GM12864 (cell line): Measurements from ENCODE around the gene LMX1A.

Experiments
- DNase-seq: peaks from one replicate; pipeline ENCODE4 v3.0.0-alpha.2; 2011; ENCODE audit warnings: low read depth
- H3K4me3 ChIP-seq: 2 replicates; pipeline ENCODE4 v1.5.1; 2011; ENCODE audit warnings: mild to moderate bottlenecking, low read depth, low read length, control low read depth
- TF ChIP-seq, protein P1 (sequence below): IDR thresholded peaks from 2 replicates; pipeline ENCODE4 v1.5.1; 2011; ENCODE audit warnings: low read depth, mild to moderate bottlenecking, moderate library complexity, low read length, control low read depth, inconsistent platforms; ENCODE audit errors: missing control alignments

Gene LMX1A

DNA sequence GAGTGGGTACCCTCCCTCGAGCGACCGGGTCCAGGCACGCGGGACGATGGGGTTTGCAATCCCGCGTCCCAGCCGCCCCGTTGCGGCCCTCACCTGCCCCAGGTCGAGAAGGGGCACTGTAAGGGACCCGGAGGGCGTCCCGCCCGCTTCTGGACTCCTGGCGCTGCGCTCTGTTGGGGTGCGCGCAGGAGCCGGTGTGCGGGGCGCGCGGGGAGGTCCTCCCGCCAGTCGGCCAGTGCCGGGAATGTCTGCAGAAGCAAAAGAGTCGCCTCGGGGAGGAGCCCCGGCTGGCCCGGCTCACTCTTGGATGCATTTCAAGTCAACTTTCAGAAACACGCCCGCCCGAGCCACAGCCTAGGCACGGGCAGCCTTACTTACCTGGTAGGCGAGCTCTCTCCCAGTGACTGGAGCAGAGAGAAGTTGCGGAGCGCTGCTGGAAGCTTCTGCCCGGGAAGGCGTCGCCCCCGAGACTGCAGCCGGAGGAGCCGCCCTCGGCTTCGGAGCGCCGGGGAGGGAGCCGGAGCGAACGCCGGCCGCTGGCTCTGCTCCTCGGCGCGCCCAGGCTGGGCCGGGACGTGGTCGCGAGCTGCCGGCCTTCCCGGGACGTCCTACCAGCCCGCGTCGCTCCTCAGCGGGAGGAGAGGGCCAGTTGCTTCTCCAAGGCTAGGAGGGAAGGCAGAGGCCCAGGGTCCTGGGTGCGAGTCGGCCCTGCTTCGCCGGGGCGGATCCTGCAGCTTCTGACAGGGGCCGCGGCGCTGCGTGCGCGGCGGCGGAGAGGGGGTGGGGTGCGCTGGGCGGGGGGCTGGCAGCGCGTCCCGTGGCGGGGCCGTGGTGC is at the start of gene LMX1A:
Gene LMX1A (minus strand): TSS at position 739 of the 835 bp plus-strand sequence. CDS start 1,156 bp downstream, outside the sequence.
- TF ChIP-seq, protein P1, sequence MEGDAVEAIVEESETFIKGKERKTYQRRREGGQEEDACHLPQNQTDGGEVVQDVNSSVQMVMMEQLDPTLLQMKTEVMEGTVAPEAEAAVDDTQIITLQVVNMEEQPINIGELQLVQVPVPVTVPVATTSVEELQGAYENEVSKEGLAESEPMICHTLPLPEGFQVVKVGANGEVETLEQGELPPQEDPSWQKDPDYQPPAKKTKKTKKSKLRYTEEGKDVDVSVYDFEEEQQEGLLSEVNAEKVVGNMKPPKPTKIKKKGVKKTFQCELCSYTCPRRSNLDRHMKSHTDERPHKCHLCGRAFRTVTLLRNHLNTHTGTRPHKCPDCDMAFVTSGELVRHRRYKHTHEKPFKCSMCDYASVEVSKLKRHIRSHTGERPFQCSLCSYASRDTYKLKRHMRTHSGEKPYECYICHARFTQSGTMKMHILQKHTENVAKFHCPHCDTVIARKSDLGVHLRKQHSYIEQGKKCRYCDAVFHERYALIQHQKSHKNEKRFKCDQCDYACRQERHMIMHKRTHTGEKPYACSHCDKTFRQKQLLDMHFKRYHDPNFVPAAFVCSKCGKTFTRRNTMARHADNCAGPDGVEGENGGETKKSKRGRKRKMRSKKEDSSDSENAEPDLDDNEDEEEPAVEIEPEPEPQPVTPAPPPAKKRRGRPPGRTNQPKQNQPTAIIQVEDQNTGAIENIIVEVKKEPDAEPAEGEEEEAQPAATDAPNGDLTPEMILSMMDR = no peak
- no peak within 1 kb of the TSS for H3K4me3 ChIP-seq
- no peak for DNase-seq

DNA sequence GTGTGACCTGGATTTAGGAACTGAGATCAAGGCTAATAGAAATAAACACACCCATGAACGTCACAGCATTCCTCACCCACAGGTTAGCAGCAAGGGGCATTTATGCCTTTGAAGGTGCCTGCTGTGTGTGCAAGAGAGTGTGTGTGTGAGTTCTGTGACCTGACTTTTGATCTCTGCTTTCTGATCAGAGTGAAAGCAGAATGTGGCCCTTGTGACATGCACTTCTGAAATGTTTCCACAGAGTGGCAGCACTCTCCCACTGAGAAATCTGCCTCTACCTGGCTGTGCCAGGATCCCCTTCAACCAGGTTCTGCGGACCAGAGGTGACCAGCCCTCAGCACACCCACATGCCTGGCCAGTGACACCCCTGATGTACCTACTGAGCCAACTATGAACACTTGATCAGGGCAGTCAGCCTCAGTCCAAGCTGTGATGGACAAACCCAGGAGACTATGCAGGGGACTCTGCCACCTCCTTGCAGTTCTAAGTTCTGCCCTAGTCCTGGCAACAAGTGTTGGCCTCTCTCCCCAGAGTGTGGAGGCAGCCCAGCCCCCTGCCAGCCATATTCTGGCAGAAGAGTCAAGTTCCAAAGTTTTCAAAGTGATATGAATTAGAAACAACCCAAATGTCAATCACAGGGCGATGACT is 47.4 kb upstream of the LMX1A start:
- no peak for DNase-seq
- no peak overlapping the region for H3K4me3 ChIP-seq
- TF ChIP-seq, protein P1 = peak; percentile 81

DNA sequence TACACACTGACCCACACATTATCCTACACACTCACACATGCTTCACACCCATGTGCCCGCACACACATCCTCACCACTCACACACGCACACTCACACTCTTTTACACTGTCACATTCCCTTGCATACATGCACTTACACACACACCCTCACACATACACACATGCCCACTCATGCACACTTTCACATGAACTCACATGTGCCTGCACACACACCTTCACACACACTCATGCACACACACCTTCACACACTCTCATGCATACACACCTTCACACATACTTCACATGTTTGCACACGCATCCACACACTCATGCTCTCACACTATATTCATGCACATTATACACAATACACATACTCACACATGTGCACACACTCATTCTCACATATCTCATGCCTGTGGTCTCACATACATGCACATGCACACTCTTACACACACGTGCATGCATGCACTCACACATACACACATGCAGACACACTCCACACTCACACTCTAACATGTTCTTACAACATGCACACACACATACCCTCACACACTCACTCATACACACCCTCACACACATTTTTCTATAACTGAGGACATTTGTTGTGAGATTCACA is 46.1 kb upstream of the LMX1A start:
- DNase-seq = no peak
- TF ChIP-seq, protein P1 = no peak
- no peak overlapping the region for H3K4me3 ChIP-seq

DNA sequence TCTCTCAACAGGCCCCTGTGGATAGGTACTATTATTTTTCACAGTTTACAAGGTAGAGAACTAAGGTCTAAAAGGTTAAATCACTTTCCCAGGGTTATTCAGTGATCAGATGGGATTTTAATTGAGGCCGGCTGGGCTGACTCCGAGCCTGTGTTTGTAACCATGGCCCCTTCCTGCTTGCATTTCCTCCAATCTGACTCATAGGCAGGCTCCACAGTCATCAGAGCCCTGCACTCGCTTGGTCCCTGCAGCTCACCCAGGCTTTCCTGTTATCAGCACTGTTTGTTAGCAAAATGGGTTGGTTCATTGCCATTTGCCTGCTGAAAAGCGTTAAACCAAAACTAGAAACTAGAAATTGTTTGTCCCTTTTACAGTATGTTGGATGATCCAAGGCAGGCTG is 41.4 kb upstream of the LMX1A start:
- TF ChIP-seq, protein P1 = no peak
- DNase-seq = no peak
- H3K4me3 ChIP-seq = no peak overlapping the region

DNA sequence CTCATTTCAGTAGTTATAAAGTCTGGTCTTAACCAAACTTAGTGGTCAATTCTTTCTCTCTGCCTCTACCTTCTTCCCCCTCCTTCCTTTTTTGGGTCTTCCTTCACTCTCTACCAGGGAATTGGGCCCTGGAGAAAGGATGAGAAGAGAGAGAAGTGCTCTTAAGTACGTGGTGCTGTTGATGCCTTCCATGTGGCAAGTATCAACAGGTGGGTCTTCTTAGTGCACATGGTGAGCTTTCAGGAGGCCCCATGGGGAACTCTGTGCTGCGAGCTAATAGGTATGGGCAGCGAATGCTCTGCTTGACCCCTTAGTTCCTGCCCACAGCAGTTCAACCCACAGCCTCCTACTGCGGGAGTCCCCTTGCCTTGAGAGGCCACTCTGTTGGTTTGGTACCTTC is 39.4 kb upstream of the LMX1A start:
- H3K4me3 ChIP-seq = no peak overlapping the region
- TF ChIP-seq, protein P1 = no peak
- no peak for DNase-seq

DNA sequence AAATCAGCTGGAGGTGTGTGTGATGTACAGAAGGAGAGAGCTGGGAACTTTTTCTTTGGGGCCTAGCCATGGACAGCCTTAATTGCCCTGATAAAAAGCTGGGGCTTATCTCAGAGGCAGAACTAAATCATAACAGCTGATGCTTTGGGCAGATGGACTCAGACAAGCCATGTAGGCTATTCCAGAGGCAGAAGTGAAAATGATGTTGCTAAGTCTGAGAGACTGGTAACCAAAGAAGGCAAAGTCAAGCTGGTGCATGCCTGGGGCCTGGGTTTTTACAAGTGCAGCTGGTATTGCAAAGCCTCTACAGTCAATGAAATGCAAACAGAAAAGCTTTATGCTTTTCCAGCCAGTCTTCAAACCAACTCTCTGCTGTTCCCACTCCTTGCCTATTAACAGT is 39.0 kb upstream of the LMX1A start:
- TF ChIP-seq, protein P1 = no peak
- no peak for DNase-seq
- no peak overlapping the region for H3K4me3 ChIP-seq
